Measurements from ENCODE around the gene OSR1.
A peak's percentile ranks its signal among the peaks of the same experiment; 100 is the strongest.
"Not testable (repeated sequence)": the region's sequence is repeated elsewhere in the genome, so short reads cannot be mapped to it uniquely, and the experiment has no call there.

The OSR1 gene

DNA sequence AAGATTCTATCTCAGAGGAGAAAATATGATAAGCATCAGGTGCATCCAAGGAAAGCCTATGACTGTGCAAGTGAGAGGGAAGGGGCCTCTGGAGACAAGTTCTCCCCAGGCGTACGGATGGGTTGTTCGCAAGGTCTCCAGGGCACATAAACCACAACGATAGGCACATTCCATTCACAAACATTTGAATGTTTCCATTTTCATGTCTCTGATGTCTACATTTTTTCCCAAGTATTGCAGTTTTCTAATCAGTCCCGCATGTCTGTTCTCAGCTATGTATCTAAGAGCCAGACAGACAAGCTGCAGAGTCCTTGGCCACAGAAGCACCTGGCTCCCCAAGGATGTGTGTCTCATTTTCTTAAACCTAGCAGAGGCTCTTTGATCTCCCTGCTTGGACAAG lies 28.0 kb downstream of the OSR1 start:
- DNase-seq: no peak

GRCh38 chr2:19329445-19329844 lies 29.0 kb downstream of the OSR1 start:
- DNase-seq: no peak

GRCh38 chr2:19327496-19327895 lies 30.9 kb downstream of the OSR1 start:
- no peak for DNase-seq

GRCh38 chr2:19321946-19322345 lies 36.5 kb downstream of the OSR1 start:
- DNase-seq: no peak

DNA sequence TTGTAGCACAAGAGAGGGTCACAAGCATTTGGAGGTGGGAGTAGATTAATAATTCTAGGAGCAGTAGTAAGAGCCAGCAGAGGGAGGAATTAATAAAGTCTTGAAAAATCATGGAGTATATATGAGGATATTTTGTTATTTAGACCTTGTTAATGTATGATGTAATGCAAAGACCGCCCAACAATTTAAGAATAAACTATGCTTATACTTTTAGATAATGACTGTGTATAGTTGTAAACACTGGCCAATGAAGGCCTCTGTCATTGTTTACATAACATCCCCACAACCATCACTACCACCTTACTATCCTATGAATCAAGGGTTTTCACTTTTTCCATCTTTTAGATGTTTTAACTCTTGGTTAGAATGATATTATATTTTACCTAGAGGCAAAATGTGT lies 37.6 kb downstream of the OSR1 start:
- DNase-seq: no peak

- no peak for DNase-seq
These were observed 38.7 kb downstream of the OSR1 start for GRCh38 chr2:19319698-19320097.

- no peak for DNase-seq
These were observed 39.4 kb downstream of the OSR1 start for GRCh38 chr2:19319064-19319463.

DNA sequence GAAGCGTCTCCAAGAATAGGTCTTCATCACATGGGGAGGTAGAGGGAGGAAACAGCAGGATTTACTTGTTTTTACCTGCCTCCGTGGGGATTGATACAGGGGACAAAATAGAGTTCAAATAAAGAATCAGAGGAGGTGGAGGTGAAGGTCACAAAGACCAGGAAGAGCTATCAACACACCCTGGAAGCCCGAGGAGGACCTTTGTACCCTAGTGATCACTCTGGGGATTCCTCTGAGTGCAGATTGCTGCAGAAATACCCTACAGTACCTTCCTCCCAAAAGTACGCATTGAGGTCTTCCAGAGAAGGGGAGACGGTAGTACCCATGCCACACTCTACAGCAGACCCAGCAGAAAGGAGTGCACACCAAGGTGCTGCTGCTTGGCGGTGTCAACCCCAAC lies 44.9 kb downstream of the OSR1 start:
- no peak for DNase-seq

DNA sequence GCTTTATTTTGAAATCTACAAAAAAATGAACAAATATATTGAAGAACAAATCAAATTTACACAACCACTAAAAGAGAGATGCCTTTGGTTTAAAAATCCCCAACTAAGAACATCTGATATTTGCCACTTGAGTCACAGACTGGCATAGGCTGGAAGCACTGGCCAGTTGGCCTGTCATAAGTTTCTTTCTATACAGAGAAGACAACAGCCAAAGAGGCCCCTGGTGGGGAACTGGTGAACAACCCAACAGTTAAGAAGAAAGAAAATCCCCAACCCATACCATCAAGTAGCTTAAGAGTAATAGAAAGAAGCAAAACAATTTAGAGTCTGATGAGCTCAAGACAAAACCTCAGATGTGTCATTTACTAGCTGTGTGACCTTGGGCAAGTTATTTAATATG lies 45.5 kb downstream of the OSR1 start:
- peak; percentile 1 for DNase-seq

- not testable (repeated sequence) for DNase-seq
These were observed 52.4 kb downstream of the OSR1 start for GRCh38 chr2:19306065-19306464.

GRCh38 chr2:19305400-19306055 lies 52.9 kb downstream of the OSR1 start:
- not testable (repeated sequence) for DNase-seq

DNA sequence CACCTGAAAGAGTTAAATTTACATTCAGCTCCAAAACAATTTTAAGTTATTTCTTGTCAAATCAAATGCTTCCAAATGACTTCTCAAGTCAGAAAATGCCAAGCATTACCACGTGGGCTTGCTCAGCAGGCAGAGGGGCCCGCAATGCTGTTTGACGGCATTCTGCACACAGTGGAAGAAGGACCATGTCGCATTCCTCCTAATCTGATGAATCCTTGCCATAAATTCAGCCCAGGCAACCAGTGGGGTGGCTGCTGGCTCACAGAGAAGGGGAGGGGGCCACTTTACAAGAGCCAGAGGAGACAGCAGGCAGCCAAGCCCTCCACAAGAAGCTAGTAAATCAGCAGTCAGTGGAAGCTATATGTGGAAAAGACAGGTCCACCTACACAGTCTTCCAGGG lies 56.7 kb downstream of the OSR1 start:
- DNase-seq: no peak

All from hematopoietic multipotent progenitor cell treated with erythropoietin and hydrocortisone succinate and interleukin-3 and kit ligand, for 8 days (in vitro differentiated cells).